IMR-90 (cell line): Measurements from ENCODE around the gene SYT15B. TPM values are rescaled to one million over a fixed set of nuclear protein-coding genes. Genes with fewer than 3 reads are reported as not detected.
"Not testable (repeated sequence)": the region's sequence is repeated elsewhere in the genome, so short reads cannot be mapped to it uniquely, and the experiment has no call there.

Source experiments
- ATAC-seq: fragments of 200-7000 bp; cut with Tn5 transposase; 2 replicates; pipeline ENCODE4 v1.9.1; 2020; ENCODE audit warnings: low read depth, mild to moderate bottlenecking, moderate library complexity
- BruUV-seq: library from RNA; stranded (reverse); fragments of 400-500 nt; replicated peaks from 2 replicates; lab custom pipeline; 2021; lab: Mats Ljungman, UMichigan
- CTCF ChIA-PET: fragments of 300-600 bp; formaldehyde crosslinking; extraction: SDS; loops from one replicate; lab custom pipeline; 2021; ENCODE audit warnings: antibody characterized with exemption; lab: Yijun Ruan, JAX
- POLR2A ChIA-PET: fragments of 300-600 bp; sonication (Branson Sonifier 250); formaldehyde crosslinking; loops from one replicate; lab custom pipeline; 2022; ENCODE audit warnings: antibody characterized with exemption; ENCODE audit not compliant: unreplicated experiment; lab: Charles Lee
- DNase-seq: peaks from one replicate; pipeline ENCODE4 v3.0.0; 2013
- H2AFZ ChIP-seq: replicated peaks from 2 replicates; pipeline ENCODE3; 2013; ENCODE audit warnings: low read length, mild to moderate bottlenecking; ENCODE audit not compliant: poor library complexity
- H2AK5ac ChIP-seq: 2 replicates; pipeline ENCODE4 v1.6.1; 2013; ENCODE audit warnings: low read depth, low read length, inconsistent platforms
- H2AK9ac ChIP-seq: replicated peaks from 2 replicates; pipeline ENCODE3; 2013; ENCODE audit warnings: mild to moderate bottlenecking, low read depth, low read length, moderate library complexity; ENCODE audit not compliant: poor library complexity
- H2BK120ac ChIP-seq: 2 replicates; pipeline ENCODE4 v1.6.1; 2013; ENCODE audit warnings: low read depth, low read length, inconsistent platforms
- H2BK15ac ChIP-seq: 3 replicates; pipeline ENCODE4 v1.6.1; 2013; ENCODE audit warnings: low read depth, low read length, inconsistent platforms
- H2BK20ac ChIP-seq: 2 replicates; pipeline ENCODE4 v1.6.1; 2013; ENCODE audit warnings: low read depth, mild to moderate bottlenecking, inconsistent platforms, low read length, moderate library complexity
- H2BK5ac ChIP-seq: 2 replicates; pipeline ENCODE4 v1.6.1; 2013; ENCODE audit warnings: mild to moderate bottlenecking, low read depth, low read length, inconsistent platforms; ENCODE audit not compliant: poor library complexity, severe bottlenecking
- H3K14ac ChIP-seq: replicated peaks from 2 replicates; pipeline ENCODE4 v1.6.1; 2013; ENCODE audit warnings: low read depth, low read length, inconsistent platforms
- H3K18ac ChIP-seq: 2 replicates; pipeline ENCODE4 v1.6.1; 2013; ENCODE audit warnings: low read depth, low read length, control low read depth
- H3K23ac ChIP-seq: 2 replicates; pipeline ENCODE4 v1.6.1; 2013; ENCODE audit warnings: low read depth, low read length, inconsistent platforms
- H3K27ac ChIP-seq: 2 replicates; pipeline ENCODE4 v1.5.1; 2013; ENCODE audit warnings: mild to moderate bottlenecking, control low read depth, low read length; ENCODE audit not compliant: insufficient read depth
- H3K27me3 ChIP-seq: 2 replicates; pipeline ENCODE4 v1.6.1; 2013; ENCODE audit warnings: low read length; ENCODE audit not compliant: control insufficient read depth, insufficient read depth
- H3K36me3 ChIP-seq: 2 replicates; pipeline ENCODE4 v1.6.1; 2013; ENCODE audit warnings: low read length, mixed read lengths; ENCODE audit not compliant: control insufficient read depth, insufficient read depth
- H3K4ac ChIP-seq: 2 replicates; pipeline ENCODE4 v1.6.1; 2013; ENCODE audit warnings: low read depth, low read length, inconsistent platforms
- H3K4me1 ChIP-seq: 2 replicates; pipeline ENCODE4 v1.6.1; 2013; ENCODE audit warnings: low read length, mixed read lengths; ENCODE audit not compliant: control insufficient read depth, insufficient read depth
- H3K4me2 ChIP-seq: 2 replicates; pipeline ENCODE4 v1.6.1; 2013; ENCODE audit warnings: low read depth, mild to moderate bottlenecking, control low read depth, low read length, moderate library complexity
- H3K4me3 ChIP-seq: 2 replicates; pipeline ENCODE4 v1.5.1; 2013; ENCODE audit warnings: low read depth, mild to moderate bottlenecking, control low read depth, low read length, moderate library complexity; ENCODE audit not compliant: insufficient read depth
- H3K56ac ChIP-seq: 2 replicates; pipeline ENCODE4 v1.6.1; 2013; ENCODE audit warnings: low read length, inconsistent platforms; ENCODE audit not compliant: insufficient read depth; ENCODE audit errors: extremely low read depth
- H3K79me1 ChIP-seq, 2 experiments: 2 replicates each; pipeline ENCODE4 v1.6.1; 2013; ENCODE audit warnings: low read length in 2 of 2, inconsistent platforms in 1 of 2, low read depth in 1 of 2
- H3K9ac ChIP-seq: 2 replicates; pipeline ENCODE4 v1.6.1; 2013; ENCODE audit warnings: low read depth, low read length, control low read depth
- H3K9me1 ChIP-seq: 2 replicates; pipeline ENCODE4 v1.6.1; 2013; ENCODE audit warnings: low read length, inconsistent platforms; ENCODE audit not compliant: insufficient read depth
- H3K9me3 ChIP-seq: 2 replicates; pipeline ENCODE4 v1.6.1; 2013; ENCODE audit warnings: low read length; ENCODE audit not compliant: control insufficient read depth, insufficient read depth
- H4K20me1 ChIP-seq: 2 replicates; pipeline ENCODE4 v1.6.1; 2013; ENCODE audit warnings: low read length, inconsistent platforms; ENCODE audit not compliant: insufficient read depth
- H4K5ac ChIP-seq: 2 replicates; pipeline ENCODE4 v1.6.1; 2013; ENCODE audit warnings: mild to moderate bottlenecking, low read depth, low read length, control low read depth
- H4K8ac ChIP-seq, 2 experiments: 2 replicates each; pipeline ENCODE4 v1.6.1; 2013; ENCODE audit warnings: low read depth in 2 of 2, low read length in 2 of 2, control low read depth in 1 of 2, inconsistent platforms in 1 of 2
- H4K91ac ChIP-seq: 2 replicates; pipeline ENCODE4 v1.6.1; 2013; ENCODE audit warnings: low read depth, low read length, inconsistent platforms; ENCODE audit not compliant: insufficient read depth
- WGBS, 2 experiments: methylation state at CpG; one replicate each; pipeline versions ENCODE4 v1.1.5 to v1.1.7; 2013; ENCODE audit warnings: missing lambda C conversion rate in 2 of 2; ENCODE audit not compliant: insufficient read length in 1 of 2; ENCODE audit errors: extremely low coverage in 2 of 2; 5-methylcytosine and 5-hydroxymethylcytosine counted together
- dilution Hi-C: fragments of 300-500 bp; cut with HindIII; formaldehyde crosslinking; loops from one replicate; pipeline ENCODE4 v1.14.3; 2018; ENCODE audit warnings: low sequenced_read_pairs; ENCODE audit not compliant: unreplicated experiment
- in situ Hi-C: fragments of 300-500 bp; cut with MboI; formaldehyde crosslinking; loops from 3 replicates; pipeline ENCODE4 v1.14.3; 2019; ENCODE audit warnings: low sequenced_read_pairs, inconsistent platforms, mixed read lengths
- intact Hi-C: fragments of 100-400 bp; cut with micrococcal nuclease; formaldehyde crosslinking; loops from 2 replicates; pipeline ENCODE4 v1.10.0; 2022
- polyA plus RNA-seq, 3 experiments: library from polyadenylated mRNA; depleted of rRNA; stranded (reverse); fragments of >200 nt; gene quantifications; 2 replicates each; pipeline ENCODE4 v1.2.3, GENCODE V29; 2012; ENCODE audit warnings: low replicate concordance in 1 of 3
- total RNA-seq: library from RNA; depleted of rRNA; stranded (reverse); fragments of >200 nt; gene quantifications from 2 replicates; pipeline ENCODE4 v1.2.3, GENCODE V29; 2012

Gene SYT15B
- total and polyA plus RNA-seq, 2 of the 4 experiments (the other 2 are of a cell fraction): 0.54 to 0.96 TPM

- H2BK120ac ChIP-seq, DNase-seq, CTCF ChIA-PET, H3K9ac ChIP-seq, dilution Hi-C loops, H2AK5ac ChIP-seq, ATAC-seq, H2AK9ac ChIP-seq, H4K5ac ChIP-seq, H3K18ac ChIP-seq, H3K79me1 ChIP-seq, in situ Hi-C loops, BruUV-seq, H4K20me1 ChIP-seq, POLR2A ChIA-PET, H3K4me1 ChIP-seq, intact Hi-C loops, H3K36me3 ChIP-seq, H2BK20ac ChIP-seq, H3K27me3 ChIP-seq, H2AFZ ChIP-seq, H3K4me2 ChIP-seq, H2BK5ac ChIP-seq, H3K9me1 ChIP-seq, H3K4me3 ChIP-seq, H3K4ac ChIP-seq, H4K8ac ChIP-seq, H3K23ac ChIP-seq, H3K9me3 ChIP-seq, H3K56ac ChIP-seq, H3K14ac ChIP-seq, H2BK15ac ChIP-seq, H3K27ac ChIP-seq, H4K91ac ChIP-seq: not testable (repeated sequence)
- WGBS, 2 experiments: no CpG with 5 or more reads among the region's 3 CpGs
Observed at GRCh38 chr10:47725047-47725446, 38.3 kb downstream of the SYT15B start.

DNA sequence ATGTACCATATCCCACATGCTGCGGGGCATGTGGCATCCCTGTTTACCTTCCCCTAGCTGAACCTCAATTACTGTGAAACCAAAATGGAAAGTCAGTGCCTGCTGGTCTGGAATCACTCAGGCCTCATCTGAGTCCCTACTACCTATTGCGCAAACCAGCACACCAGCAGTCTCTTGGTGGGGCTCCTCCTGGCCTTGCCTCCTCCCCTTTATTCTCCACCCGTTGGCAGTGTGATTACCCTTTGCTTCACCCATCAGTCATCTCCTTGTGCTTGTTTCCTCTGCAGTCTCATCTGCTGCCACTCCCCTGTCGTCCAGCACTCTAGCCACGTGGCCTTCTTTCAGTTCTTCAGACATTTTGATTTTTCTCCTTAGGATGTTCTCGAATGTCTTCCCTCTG lies 39.3 kb downstream of the SYT15B start:
- in situ Hi-C loops, H3K4me2 ChIP-seq, dilution Hi-C loops, H2BK5ac ChIP-seq, H2AK9ac ChIP-seq, H3K4me1 ChIP-seq, H3K36me3 ChIP-seq, H3K79me1 ChIP-seq, H3K4ac ChIP-seq, H3K27ac ChIP-seq, H4K8ac ChIP-seq, H2BK120ac ChIP-seq, H4K20me1 ChIP-seq, H2AK5ac ChIP-seq, BruUV-seq, DNase-seq, H3K9ac ChIP-seq, H4K5ac ChIP-seq, H2BK15ac ChIP-seq, H3K56ac ChIP-seq, H3K9me3 ChIP-seq, H3K18ac ChIP-seq, H2AFZ ChIP-seq, intact Hi-C loops, H3K4me3 ChIP-seq, H2BK20ac ChIP-seq, POLR2A ChIA-PET, H4K91ac ChIP-seq, H3K14ac ChIP-seq, H3K9me1 ChIP-seq, CTCF ChIA-PET, ATAC-seq, H3K27me3 ChIP-seq, H3K23ac ChIP-seq: not testable (repeated sequence)
- 60% methylated on average over 1 of the region's 6 CpGs; no CpG with 5 or more reads in 1 of the 2 experiments for whole genome bisulfite sequencing, 2 experiments
